ENCODE results near the gene ARHGAP40. TPM values are rescaled to one million over a fixed set of nuclear protein-coding genes. Genes with fewer than 3 reads are reported as not detected.
"Not testable (repeated sequence)": the region's sequence is repeated elsewhere in the genome, so short reads cannot be mapped to it uniquely, and the experiment has no call there.

ARHGAP40 gene
- total RNA-seq, 2 experiments from 2014 or later: not detected

DNA sequence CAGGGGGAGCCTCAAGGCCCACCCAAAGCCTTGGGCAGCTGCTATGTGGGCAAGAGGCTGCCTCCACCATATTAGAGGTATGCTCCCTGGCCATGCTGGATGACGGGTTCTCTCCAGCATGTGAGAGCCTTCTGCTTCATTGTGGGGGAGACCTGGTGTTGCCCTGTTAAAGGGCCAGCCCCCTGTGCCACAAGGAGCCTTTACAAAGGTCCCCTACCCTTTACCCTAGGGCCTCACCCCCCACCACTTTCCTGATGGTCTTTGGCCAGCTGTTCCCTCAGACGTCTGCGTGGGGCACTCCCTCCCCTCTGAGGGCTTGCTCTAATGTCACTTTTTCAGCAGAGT, 15.5 kb upstream of the ARHGAP40 start:
- CTCF ChIA-PET: no interaction called here
- POLR2A ChIA-PET: no interaction called here

DNA sequence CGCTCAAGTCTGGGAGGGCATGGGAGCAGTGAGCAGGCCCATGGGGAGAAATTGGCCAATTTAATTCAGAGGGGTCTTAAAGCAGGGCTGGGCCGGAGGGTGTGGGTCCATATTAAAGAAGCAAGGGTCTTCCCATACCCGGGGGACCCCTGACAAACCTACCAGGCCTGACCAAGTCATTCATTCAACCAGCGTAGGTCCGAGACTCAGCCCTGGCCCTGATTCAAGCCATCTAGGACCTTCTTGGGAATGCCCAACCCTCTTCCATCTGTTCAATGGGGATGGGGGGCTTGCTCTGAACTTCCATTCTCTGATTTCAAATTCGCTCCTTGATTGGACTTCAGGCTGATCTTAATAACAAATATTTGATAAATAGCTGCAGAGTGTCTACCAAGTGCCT, 13.3 kb upstream of the ARHGAP40 start:
- CTCF ChIA-PET: no interaction called here

DNA sequence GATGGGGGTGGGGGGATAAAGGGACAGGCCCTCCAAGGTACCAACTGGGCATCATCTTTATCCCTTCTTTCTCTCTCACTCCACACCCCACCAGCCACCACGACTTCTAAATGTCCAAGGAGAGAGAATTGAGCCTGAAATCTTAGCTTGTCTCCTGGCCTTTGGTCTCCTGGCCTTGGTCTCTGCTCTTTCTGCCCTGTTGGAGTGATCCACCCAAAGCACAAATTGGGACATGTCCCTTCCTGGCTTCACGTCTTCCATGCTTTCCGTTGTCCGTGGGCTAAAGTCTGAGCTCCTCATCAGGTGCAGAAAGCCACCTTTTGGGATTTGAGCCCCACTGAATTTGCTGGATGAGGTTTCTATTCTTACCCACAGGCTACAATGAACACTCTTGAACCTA, 12.3 kb upstream of the ARHGAP40 start:
- CTCF ChIA-PET: no interaction called here
- POLR2A ChIA-PET: no interaction called here

More for the DNA sequence above, 13.3 kb upstream of the ARHGAP40 start:
- POLR2A ChIA-PET: no interaction called here

DNA sequence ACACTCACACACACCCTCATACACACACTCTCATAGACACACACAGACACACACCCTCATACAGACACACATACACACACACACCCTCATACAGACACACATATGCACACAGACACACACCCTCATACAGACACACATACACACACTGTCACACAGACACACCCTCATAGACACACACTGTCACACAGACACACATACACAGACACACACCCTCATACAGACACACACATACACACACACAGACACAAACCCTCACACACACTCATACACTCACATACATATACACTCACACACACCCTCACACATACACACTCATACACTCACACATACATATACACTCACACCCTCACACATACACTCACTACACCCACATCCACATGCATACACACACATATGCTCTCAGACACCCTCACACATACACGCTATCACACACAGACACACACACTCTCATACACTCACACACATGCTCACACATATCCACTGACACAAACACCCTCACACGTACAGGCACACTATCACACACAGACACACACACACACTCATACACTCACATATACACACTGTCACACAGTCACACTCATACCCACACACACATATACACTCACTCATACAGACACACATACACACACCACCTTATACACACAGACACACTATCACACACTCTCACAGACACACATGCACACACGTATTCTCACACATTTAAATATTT, 11.5 kb upstream of the ARHGAP40 start:
- ChIA-PET POLR2A (no interaction called here), CTCF (no interaction called here)

DNA sequence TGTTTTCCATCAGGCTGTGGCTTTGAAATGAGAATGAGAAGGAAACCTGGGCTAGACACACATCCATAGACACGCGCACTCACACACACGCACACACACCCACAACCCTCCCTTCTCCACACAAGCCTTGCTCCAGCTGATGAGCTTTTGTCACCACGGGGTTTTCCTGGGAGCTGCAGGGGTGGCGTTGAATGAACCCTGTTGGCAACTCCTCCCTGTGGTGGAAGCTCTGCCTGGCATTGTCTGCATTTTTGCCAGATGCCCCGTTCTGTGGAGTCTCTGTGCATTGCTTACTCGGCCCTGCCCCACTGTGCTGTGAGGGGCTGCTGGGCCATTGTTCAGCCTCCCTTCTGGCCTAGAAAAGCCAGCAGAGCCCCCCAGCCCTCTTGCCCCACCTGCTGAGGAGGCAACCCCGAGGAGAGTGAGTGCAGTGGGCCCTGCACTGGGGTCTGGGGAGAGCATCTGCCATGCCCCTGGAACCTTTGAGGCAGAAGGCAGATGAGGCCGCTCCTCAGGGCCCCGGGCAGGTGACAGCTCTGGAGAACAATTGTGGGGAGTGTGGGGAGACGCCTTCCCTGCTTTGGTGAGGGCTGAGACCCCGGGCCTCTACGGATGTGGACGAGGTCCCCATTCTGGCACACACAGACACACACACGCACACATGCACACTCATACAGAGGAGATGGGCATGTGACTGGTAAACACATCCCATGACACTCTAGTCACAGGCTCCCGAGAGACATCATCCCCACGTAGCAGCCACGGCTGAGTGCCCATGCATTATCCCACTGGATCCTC, 10.7 kb upstream of the ARHGAP40 start:
- ChIA-PET POLR2A (no interaction called here), CTCF (no interaction called here)

DNA sequence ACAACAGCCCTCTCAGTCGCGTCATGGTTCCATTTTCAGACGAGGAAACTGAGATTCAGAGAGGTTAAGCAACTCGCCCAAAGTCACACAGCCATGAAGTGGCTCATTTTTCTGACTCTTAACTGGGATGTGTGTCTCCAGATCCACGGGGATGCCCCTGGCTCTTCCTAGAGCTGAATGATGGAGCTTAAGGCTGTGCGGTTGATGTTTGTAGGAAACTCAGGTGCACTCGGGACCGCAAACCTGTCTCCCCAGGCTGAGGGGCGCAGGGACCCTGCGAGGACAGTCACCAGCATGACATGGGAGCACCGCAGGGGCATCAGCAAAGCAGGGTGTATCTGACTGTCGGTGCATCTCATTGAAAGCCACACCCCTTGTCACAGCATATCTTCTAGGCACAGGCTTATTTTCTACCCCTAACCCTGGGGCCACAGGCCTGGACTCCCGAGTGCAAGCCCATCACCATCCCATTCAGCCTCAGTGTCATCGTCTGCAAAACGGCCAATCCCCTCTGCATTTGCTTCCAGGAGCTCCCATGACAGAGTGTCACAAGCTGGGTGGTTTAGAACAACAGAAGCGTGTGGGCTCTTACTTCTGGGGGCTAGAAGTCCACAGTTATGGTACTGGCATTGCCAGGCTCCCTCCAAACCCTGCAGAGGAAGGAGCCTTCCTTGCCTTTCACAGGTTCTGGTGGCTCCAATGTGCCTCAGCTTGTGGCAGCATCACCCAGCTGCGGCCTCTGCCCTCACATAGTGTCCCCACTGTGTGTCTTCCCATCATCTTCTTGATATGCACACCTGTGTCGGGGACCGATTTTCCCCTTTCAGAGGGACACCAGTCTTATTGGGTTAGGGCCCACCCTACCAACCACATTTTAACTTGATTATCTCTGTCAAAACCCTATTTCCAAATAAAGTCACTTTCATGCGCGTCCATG, 9.9 kb upstream of the ARHGAP40 start:
- CTCF ChIA-PET: no interaction called here

DNA sequence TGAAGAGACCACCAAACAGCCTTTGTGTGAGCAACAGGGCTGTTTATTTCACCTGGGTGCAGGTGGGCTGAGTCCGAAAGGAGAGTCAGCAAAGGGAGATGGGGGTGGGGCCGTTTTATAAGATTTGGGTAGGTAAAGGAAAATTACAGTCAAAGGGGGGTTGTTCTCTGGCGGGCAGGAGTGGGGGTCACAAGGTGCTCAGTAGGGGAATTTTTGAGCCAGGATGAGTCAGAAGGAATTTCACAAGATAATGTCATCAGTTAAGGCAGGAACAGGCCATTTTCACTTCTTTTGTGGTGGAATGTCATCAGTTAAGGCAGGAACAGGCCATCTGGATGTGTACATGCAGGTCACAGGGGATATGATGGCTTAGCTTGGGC, 9.2 kb upstream of the ARHGAP40 start:
- CTCF ChIA-PET, POLR2A ChIA-PET: not testable (repeated sequence)

More for the DNA sequence above, 9.9 kb upstream of the ARHGAP40 start:
- POLR2A ChIA-PET: no interaction called here

DNA sequence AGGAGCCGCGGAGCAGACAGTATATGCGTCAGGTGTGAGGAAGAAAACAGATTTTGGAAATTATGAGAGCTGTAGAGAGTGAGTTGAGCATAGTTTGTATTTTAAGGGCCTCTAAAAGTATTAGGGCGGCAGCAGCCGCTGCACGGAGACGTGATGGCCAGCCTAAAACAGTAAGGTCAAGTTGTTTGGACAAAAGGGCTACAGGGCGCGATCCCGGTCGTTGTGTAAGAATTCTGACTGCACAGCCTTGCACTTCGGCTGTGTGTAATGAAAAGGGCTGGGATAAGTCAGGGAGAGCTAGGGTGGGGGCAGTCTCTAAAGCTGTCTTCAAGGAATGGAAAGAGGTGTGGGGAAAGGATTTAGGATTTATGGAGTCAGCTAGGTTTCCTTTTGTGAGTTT, 7.3 kb upstream of the ARHGAP40 start:
- POLR2A ChIA-PET, CTCF ChIA-PET: not testable (repeated sequence)

DNA sequence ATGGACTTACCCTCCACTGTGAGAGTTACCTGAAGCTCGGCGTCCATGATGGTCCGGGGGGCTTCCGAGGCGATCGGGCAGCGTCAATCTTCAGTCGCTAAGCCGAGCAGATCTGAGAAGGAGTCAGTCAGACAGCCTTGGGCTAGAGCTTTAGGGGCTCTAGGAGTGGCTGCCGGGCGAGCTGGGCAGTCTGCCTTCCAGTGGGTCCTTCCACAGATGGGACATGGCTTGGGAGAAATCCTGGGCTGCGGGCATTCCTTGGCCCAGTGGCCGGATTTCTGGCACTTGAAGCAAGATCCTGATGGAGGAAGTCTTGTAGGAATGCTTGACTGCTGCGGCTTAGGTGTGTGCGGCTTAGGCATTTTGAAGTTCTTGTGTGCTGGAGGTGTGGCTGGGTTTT, 5.7 kb upstream of the ARHGAP40 start:
- CTCF ChIA-PET, POLR2A ChIA-PET: not testable (repeated sequence)

DNA sequence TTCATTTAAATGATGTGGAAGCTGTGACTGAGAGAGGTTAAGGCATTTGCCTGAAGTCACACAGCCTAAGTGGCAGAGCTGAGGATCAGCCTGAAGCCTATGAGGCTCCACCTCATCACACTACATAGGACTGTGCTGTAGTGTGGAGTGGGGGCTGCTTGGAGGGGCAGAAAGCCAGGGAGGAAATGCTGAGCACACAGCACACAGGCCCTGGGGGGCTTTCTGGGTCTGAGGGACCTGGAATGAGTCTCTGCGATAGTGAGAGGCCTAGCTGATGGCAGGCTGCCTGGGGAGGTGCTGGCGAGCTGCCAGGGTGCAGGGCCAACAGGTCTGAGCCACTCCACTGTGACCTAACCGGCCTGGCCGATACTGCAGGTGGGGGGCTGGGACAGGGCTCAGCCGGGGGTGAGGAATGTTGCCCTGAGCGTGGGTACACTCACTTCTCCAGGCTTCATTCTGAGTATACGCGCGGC, 2.2 kb upstream of the ARHGAP40 start:
- ChIA-PET POLR2A (no interaction called here), CTCF (no interaction called here)

DNA sequence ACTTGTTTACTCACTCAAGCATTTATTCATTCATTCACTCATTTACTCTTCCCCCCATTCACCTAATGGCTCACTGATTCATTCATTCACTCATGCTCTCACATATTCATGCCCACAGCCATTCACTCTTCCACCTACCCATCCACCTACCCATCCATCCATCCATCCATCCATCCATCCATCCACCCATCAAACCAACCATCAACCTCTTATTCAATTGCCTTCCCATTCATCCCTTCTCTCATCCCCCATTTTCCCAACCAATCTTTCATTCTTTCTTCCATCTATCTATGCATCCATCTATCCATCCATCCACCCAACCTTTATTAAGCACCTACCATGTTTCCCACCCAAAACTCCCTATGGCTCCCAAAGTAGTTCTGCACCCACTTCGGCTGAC, 1.6 kb upstream of the ARHGAP40 start:
- ChIA-PET POLR2A (no interaction called here), CTCF (no interaction called here)

DNA sequence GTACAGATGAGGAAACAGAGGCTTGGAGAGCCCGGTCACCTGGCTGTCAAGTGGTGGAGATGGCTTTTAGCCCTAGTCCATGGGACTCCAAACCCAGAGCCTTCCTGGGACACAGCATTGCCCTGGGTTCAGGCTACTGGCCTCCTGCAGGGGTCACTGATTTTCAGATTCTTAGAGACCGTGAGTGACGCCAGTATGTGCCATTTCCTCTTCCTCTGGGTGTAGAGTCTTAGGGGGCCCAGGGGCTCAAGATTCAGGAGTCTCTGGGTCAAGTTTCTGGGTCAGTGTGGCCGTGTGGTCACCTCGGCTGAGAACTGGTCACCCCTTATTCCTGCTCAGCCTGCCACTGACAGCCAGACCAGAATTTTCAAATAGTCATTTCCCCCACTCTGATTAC, 574 bp downstream of the ARHGAP40 start:
- CTCF ChIA-PET: no interaction called here

DNA sequence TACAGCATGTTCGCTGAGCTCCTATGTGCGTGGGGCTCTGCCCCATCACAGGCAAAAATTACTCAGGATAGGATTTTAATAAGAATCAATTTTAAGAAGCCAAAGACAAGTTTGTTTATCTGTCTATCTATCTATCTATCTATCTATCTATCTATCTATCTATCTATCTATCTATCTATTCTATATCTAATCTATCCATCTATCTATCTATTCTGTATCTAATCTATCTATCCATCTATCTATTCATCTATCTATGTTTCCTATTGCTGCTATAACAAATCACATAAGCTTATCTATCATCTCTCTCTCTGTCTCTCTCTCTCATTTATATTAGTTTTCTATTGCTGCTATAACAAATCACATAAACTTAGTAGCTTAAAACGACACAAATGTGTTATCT, 1.7 kb downstream of the ARHGAP40 start:
- ChIA-PET CTCF (no interaction called here), POLR2A (no interaction called here)

More for the DNA sequence above, 574 bp downstream of the ARHGAP40 start:
- POLR2A ChIA-PET: no interaction called here

DNA sequence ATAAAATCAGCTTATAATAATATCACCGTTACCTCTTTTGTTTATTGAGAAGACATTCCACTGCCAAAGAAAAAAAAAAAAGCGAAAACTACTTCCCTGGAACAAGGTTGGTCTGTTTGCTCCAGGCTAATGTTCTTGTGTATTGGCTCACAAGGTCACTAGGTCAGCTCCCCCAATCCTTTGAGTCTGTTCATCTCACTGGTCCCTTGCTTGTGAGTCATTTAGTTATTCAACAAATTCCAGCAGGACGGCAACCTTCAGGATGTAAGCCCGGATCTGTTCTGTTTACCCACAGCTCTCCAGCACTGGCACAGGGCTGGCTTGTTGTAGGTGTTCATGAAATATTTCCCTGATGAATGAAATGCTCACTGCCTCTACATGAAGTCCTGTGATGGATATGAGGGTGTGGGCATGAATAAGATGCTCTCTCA, 3.3 kb downstream of the ARHGAP40 start:
- CTCF ChIA-PET: no interaction called here
- POLR2A ChIA-PET: no interaction called here

DNA sequence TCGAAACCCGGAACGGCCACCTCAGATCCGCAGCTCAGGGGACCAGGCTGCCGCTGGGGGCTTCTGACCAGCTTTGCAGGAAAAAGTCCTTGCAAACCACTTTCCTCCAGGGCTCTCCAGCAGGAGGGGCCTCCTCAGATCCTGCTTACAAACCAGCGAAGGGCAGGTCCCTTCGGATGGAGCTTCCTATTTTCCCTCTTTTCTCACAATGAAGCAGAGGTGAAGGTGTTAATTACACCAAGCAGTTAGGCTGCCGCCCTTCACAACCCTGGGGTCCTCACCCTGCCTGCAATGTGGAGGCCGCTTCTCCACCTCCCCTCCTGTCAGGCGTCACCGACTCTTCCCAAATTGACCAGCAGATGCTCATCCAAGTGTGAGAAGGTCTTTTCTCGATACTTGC, 5.7 kb downstream of the ARHGAP40 start:
- ChIA-PET POLR2A (no interaction called here), CTCF (no interaction called here)

DNA sequence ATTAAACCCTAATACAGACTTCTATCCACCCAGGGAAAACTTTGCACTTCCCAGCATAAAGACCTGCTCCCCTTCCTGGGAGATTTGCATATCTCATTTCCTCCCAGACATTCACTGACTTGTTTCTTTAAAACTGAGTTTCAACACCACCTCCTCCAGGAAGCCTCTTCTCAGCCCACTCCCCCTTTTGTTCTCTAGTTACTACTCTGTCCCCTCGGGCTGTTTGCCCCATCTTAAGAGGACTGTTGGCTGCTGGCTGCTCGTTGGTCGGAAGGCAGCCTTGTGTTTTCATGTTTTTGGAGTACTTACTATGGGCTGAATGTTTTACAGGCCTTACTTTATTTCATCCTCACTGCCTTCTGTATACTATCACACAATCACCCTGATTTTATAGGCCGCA, 6.6 kb downstream of the ARHGAP40 start:
- POLR2A ChIA-PET: no interaction called here
- CTCF ChIA-PET: no interaction called here

DNA sequence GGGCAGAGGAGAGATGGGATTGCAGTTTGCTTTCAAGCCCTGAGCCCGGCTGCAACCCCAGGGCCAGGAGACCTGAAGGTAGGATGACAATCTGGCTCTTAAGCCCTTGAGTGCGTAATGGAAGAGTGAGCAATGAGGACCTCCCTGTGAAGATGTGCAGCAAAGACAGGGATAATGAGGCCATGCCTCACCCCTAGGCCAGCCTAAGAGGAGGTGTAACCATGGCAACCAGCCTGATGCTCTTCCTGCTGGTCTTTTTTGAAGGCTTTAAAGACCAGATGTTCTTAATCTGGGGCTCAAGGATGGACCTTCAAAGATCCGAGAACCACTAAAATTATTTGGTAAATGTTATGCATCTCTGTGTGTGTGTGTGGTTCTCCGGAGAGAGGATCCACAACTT, 8.2 kb downstream of the ARHGAP40 start:
- POLR2A ChIA-PET: interaction anchor here (0.7 kb wide), 1 partner anchor 352 kb away, joined by 4 read pairs; the partner anchor contains the start of gene DHX35
- CTCF ChIA-PET: no interaction called here

DNA sequence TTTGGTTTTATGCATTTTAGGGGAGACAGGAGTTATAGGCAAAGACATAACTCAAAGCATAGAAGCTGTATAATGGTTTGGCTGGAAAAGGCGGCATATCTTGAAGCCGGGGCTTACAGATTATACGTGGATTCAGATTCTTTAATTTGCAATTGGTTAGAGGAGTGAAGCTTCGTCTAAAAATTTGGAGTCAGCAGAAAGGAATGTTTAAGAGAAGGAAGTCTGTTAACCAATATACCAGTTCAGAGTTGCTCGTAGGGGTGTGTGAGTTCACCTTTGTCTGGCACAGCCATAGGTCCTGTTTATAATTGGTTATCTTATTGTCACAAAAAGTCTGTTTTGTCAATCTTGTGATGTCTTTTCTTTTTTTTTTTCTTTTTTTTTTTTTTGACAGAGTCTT, 8.9 kb downstream of the ARHGAP40 start:
- CTCF ChIA-PET: no interaction called here
- POLR2A ChIA-PET: interaction anchor here (0.7 kb wide), 1 partner anchor 352 kb away, joined by 4 read pairs; the partner anchor contains the start of gene DHX35

DNA sequence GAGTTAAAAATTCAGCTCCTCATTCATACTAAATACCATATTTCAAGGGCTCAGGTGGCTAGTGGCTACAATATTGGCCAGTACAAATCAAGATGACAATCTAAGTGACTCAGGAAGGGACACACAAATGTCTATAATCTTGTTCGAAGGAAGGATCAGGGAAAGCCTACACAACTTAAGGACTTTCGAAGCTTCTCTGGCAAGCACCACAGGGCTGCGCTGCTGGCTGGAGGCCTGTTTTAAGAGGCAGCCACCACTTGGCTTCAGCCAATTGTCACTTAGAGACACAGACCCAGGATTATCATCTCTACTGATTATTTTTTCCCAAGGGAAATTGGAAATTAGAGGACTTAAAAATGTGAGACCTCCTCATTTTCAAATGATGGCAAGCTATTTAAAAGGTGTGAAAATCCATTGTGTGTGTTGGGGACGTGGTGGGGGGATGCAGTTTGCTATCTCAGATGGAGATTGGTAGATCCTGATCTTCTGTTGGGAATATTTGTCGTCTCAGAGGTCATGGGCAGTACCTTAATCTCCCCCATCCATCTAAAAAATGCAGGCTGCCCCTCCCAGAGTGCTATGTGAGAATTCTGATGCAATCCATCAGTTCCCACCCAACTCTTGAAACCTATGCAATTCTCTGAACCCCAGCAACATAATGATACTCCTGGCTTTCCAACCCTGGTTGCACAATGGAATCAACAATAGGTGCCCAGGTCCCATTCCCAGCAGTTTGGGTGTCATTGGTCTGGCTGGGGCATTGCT, 11.3 kb downstream of the ARHGAP40 start:
- ChIA-PET CTCF (no interaction called here), POLR2A (no interaction called here)

DNA sequence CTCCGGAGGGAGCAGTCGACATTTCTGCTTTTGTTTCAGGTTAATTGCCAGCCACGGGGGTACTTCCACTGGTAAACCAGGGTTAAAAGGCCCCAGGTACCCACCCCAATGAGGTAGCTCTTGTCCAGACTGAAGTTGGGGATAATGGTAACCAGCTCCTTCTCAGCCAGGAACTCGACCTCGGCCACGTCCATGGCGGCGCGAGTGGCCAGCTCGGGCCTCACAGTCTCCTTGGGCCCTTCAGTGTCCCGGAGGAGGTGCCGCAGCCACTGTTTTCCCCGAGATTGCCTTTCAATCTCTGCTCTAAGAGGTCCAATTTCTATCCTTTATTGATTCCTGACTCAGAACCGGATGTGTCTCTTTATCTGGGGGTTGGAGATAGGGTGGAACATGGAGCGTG, 13.7 kb downstream of the ARHGAP40 start:
- ChIA-PET CTCF (no interaction called here), POLR2A (no interaction called here)
